ENCODE data around the gene PFKFB4. TPM values are rescaled to one million over a fixed set of nuclear protein-coding genes. Genes with fewer than 3 reads are reported as not detected.

PFKFB4 gene
- total and polyA plus RNA-seq, 2 of the 8 experiments (the other 6 are each of a cell fraction or from before 2014, with no cell fraction given) = 10.7 to 20.1 TPM

- ChIA-PET CTCF (ENCODE audit: partially characterized antibody) (interaction anchor here (0.8 to 3.6 kb wide), 15 partner anchors 8 to 145 kb away, joined by 3 to 15 read pairs (median 4); partner anchors contain the start of gene SLC26A6), POLR2A (ENCODE audit: partially characterized antibody) (interaction anchor here (1.1 to 6.0 kb wide), 8 partner anchors 8 to 113 kb away, joined by 3 to 34 read pairs (median 4); partner anchors contain the start of genes ATRIP, CCDC51 and TMA7)
- Histone ChIP-seq H3K9ac (replicated peaks in 1 of 4; ENCODE audit: extremely low read depth in 1 of 4, low read depth in 3 of 4, low read length in 3 of 4) (no peak overlapping the region), H3K79me1 (ENCODE audit: low read depth, low read length) (peaks cover 11% of the 10 kb centered on the region), H2AK5ac (ENCODE audit: low read depth, low read length) (no peak overlapping the region), H3K36me3 (ENCODE audit: control insufficient read depth in 2 of 4, insufficient read depth in 4 of 4, low read length in 3 of 4) (no peaks in the 10 kb centered on the region; a peak in 1 of 8 replicates), H2AFZ (ENCODE audit: low read length) (no peak overlapping the region), H2BK120ac (replicated peaks; ENCODE audit: low read depth, low read length) (no peak overlapping the region), H2BK12ac (ENCODE audit: low read depth, low read length) (no peak overlapping the region), H3K27ac (ENCODE audit: low read depth, low read length) (no peak overlapping the region), H3K18ac (ENCODE audit: extremely low read depth, low read length) (no peak overlapping the region), H4K5ac (ENCODE audit: insufficient read length, low read depth, low read length) (no peak overlapping the region), H2BK15ac (ENCODE audit: low read length) (no peak overlapping the region), H3K4me1 (replicated peaks in 1 of 4; ENCODE audit: control insufficient read depth in 3 of 4, insufficient read depth in 4 of 4, low read length in 3 of 4) (peaks cover 0 to 12% (median 7%) of the 10 kb centered on the region in 4 experiments; a peak in 6 of 7 replicates), H3K14ac (ENCODE audit: insufficient read length) (no peak overlapping the region), H3K4me3 (ENCODE audit: extremely low read depth in 1 of 4, insufficient read depth in 2 of 4, low read depth in 3 of 4, low read length in 4 of 4) (no peak overlapping the region), H3K9me3 (ENCODE audit: insufficient read depth in 2 of 2, low read depth in 1 of 2, low read length in 1 of 2) (no peaks in the 10 kb centered on the region), H4K91ac (replicated peaks; ENCODE audit: insufficient read length, low read length) (no peak overlapping the region), H3K23ac (ENCODE audit: insufficient read length) (no peak overlapping the region), H3K4me2 (ENCODE audit: insufficient read depth in 1 of 2, low read depth in 2 of 2, low read length in 2 of 2) (no peak overlapping the region), H2BK5ac (ENCODE audit: low read depth, low read length) (no peak overlapping the region; the same call in 1 of the 2 replicates), H3K4ac (replicated peaks; ENCODE audit: insufficient read length, low read depth, low read length) (no peak overlapping the region), H4K8ac (ENCODE audit: extremely low read depth, insufficient read depth, low read length) (no peak overlapping the region), H4K20me1 (replicated peaks in 1 of 2; ENCODE audit: control insufficient read depth in 1 of 2, insufficient read depth in 2 of 2, low read length in 2 of 2) (peaks cover 0 to 8% of the 10 kb centered on the region in 2 experiments), H3K23me2 (ENCODE audit: low read depth, low read length) (peaks cover 2% of the 10 kb centered on the region; the same call in 1 of the 2 replicates), H2BK20ac (ENCODE audit: low read length) (no peak overlapping the region), H3K27me3 (replicated peaks in 1 of 4; ENCODE audit: control insufficient read depth in 3 of 4, extremely low read depth in 1 of 4, insufficient read depth in 3 of 4, low read length in 3 of 4) (no peaks in the 10 kb centered on the region), H3K79me2 (ENCODE audit: control insufficient read depth in 1 of 2, insufficient read depth in 2 of 2, low read length in 2 of 2) (peaks cover 0 to 27% of the 10 kb centered on the region in 2 experiments; a peak in 1 of 4 replicates), H3K56ac (replicated peaks; ENCODE audit: insufficient read length, low read depth, low read length) (no peak overlapping the region)
- DNase-seq (ENCODE audit: low read depth in 1 of 2, low spot score in 2 of 2) = no peak
- FAIRE-seq = no peak
- 94% methylated on average over 5 of the region's 5 CpGs; no CpG with 5 or more reads in 1 of the 2 experiments for WGBS, 2 experiments (ENCODE audit: extremely low coverage in 1 of 2, insufficient coverage in 1 of 2, insufficient read length in 1 of 2, insufficient replicate concordance in 2 of 2, low coverage in 1 of 2, low lambda C conversion rate in 2 of 2, missing lambda C conversion rate in 1 of 2)
- no peak for TF ChIP-seq CTBP2 (IDR thresholded peaks at IDR 0.05; ENCODE audit: borderline replicate concordance, insufficient read depth, insufficient read length, low read length)
- TF ChIP-seq HDAC2 (IDR thresholded peaks at IDR 0.05; ENCODE audit: borderline replicate concordance in 1 of 2, low read depth in 2 of 2, low read length in 2 of 2) = no peak
- TF ChIP-seq TAF7 (optimal IDR thresholded peaks at IDR 0.05; ENCODE audit: borderline replicate concordance, low read depth, low read length) = no peak
- no peak for TF ChIP-seq POLR2A (IDR thresholded peaks at IDR 0.05; ENCODE audit: control extremely low read depth in 1 of 2, low read depth in 2 of 2, low read length in 2 of 2)
- TF ChIP-seq KDM5A (IDR thresholded peaks at IDR 0.05; ENCODE audit: low read length) = no peak
Observed at GRCh38 chr3:48553361-48553760, 3.2 kb downstream of the PFKFB4 start.

Measured in H1 (cell line).